ENCODE measurements around the gene POLR3A. TPM values are rescaled to one million over a fixed set of nuclear protein-coding genes. Genes with fewer than 3 reads are reported as not detected.

POLR3A gene
- total RNA-seq, 1 donor from 2014 or later = 14.7 TPM

DNA sequence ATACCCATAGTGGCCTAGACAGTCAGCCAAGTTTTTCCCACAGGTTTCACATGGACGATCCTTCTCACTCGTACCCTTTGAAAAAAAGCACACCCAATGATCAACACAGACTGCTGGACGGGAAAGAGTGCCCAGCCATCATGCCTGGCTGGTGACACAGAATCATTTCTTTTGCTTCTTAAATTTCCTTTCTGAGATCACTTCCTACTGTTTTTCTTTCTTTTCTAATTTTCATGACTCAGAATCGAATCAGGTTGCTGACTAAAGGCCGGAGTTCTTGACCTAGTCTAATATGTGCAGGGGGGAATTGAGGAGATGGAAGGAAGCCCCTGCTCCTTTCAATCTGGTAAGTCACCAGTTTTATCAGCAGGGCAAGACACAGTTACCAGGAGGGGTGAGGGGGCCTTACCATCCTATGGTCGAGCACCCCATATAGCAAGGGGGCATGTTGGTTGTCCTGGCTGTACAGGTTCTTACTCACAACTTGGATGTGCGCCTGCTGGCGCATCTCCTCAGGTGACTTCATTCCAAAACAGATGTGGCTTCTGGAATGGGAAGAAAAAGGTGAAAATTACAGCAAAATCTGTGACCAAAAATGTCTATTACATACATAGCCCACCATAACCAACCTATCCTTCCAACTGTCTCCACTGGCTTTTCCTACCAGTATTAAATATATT, 3.5 kb downstream of the POLR3A start:
- DNase-seq (ENCODE audit: low read depth) (peak; percentile 90), FAIRE-seq (no peak)
- TF ChIP-seq CTCF (IDR thresholded peaks at IDR 0.05; ENCODE audit: insufficient read depth, low read length, severe bottlenecking) = no peak
- no peak overlapping the region for H3K4me3 ChIP-seq (ENCODE audit: low read depth, low read length)
- no peaks in the 10 kb centered on the region for H3K27me3 ChIP-seq (ENCODE audit: control insufficient read depth, insufficient read depth, low read length)
- H3K36me3 ChIP-seq (ENCODE audit: control insufficient read depth, insufficient read depth, low read length) = peaks cover 18% of the 10 kb centered on the region

DNA sequence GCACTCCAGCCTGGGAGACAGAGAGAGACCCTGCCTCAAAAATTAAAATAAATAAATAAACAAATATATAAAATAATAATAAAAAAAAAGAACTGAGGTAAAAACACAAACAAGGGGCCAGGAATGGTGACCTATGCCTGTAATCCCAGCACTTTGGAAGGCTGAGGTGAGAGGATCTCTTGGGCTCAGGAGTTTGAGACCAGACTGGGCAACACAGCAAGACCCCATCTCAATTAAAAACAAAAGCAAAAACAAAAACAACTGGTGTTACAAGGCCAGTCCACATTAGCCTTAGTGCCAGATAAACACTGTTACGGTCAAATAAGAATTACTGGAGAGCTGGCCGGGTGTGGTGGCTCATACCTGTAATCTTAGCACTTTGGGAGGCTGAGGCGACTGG, 5.6 kb downstream of the POLR3A start:
- Histone ChIP-seq H3K27me3 (ENCODE audit: control insufficient read depth, insufficient read depth, low read length) (no peaks in the 10 kb centered on the region), H3K4me3 (ENCODE audit: low read depth, low read length) (no peak overlapping the region), H3K36me3 (ENCODE audit: control insufficient read depth, insufficient read depth, low read length) (peaks cover 20% of the 10 kb centered on the region)
- TF ChIP-seq CTCF (IDR thresholded peaks at IDR 0.05; ENCODE audit: insufficient read depth, low read length, severe bottlenecking) = no peak
- no peak for FAIRE-seq
- no peak for DNase-seq (ENCODE audit: low read depth)

- FAIRE-seq (no peak), DNase-seq (ENCODE audit: low read depth) (no peak)
- H3K36me3 ChIP-seq (ENCODE audit: control insufficient read depth, insufficient read depth, low read length) = peaks cover 32% of the 10 kb centered on the region
- no peak overlapping the region for H3K4me3 ChIP-seq (ENCODE audit: low read depth, low read length)
- no peak for TF ChIP-seq CTCF (IDR thresholded peaks at IDR 0.05; ENCODE audit: insufficient read depth, low read length, severe bottlenecking)
- no peaks in the 10 kb centered on the region for H3K27me3 ChIP-seq (ENCODE audit: control insufficient read depth, insufficient read depth, low read length)
Measured at GRCh38 chr10:78021201-78021600, 8.1 kb downstream of the POLR3A start.

GRCh38 chr10:78019264-78019663, 10.1 kb downstream of the POLR3A start:
- DNase-seq (ENCODE audit: low read depth) = no peak
- no peak for FAIRE-seq
- Histone ChIP-seq H3K27me3 (ENCODE audit: control insufficient read depth, insufficient read depth, low read length) (no peaks in the 10 kb centered on the region), H3K4me3 (ENCODE audit: low read depth, low read length) (no peak overlapping the region), H3K36me3 (ENCODE audit: control insufficient read depth, insufficient read depth, low read length) (peaks cover 30% of the 10 kb centered on the region)
- TF ChIP-seq CTCF (IDR thresholded peaks at IDR 0.05; ENCODE audit: insufficient read depth, low read length, severe bottlenecking) = no peak

- DNase-seq (ENCODE audit: low read depth) = no peak
- no peak overlapping the region for H3K4me3 ChIP-seq (ENCODE audit: low read depth, low read length)
- H3K27me3 ChIP-seq (ENCODE audit: control insufficient read depth, insufficient read depth, low read length) = no peaks in the 10 kb centered on the region
- no peak for TF ChIP-seq CTCF (IDR thresholded peaks at IDR 0.05; ENCODE audit: insufficient read depth, low read length, severe bottlenecking)
- FAIRE-seq = no peak
- H3K36me3 ChIP-seq (ENCODE audit: control insufficient read depth, insufficient read depth, low read length) = peaks cover 26% of the 10 kb centered on the region
Measured at GRCh38 chr10:78017856-78018255, 11.5 kb downstream of the POLR3A start.

- no peak for TF ChIP-seq CTCF (IDR thresholded peaks at IDR 0.05; ENCODE audit: insufficient read depth, low read length, severe bottlenecking)
- H3K27me3 ChIP-seq (ENCODE audit: control insufficient read depth, insufficient read depth, low read length) = no peaks in the 10 kb centered on the region
- DNase-seq (ENCODE audit: low read depth) (no peak), FAIRE-seq (no peak)
- no peak overlapping the region for H3K4me3 ChIP-seq (ENCODE audit: low read depth, low read length)
- peaks cover 21% of the 10 kb centered on the region for H3K36me3 ChIP-seq (ENCODE audit: control insufficient read depth, insufficient read depth, low read length)
Measured at GRCh38 chr10:78015546-78015945, 13.8 kb downstream of the POLR3A start.
